ENCODE results near the gene SERPINE1. TPM values are rescaled to one million over a fixed set of nuclear protein-coding genes. Genes with fewer than 3 reads are reported as not detected.
"Not testable (repeated sequence)": the region's sequence is repeated elsewhere in the genome, so short reads cannot be mapped to it uniquely, and the experiment has no call there.

The SERPINE1 gene
- 1 to 10 TPM in 3 of 4 donors, under 1 TPM in 1; 0.92 to 5.3 (median 1.2) TPM for polyA plus RNA-seq (ENCODE audit: insufficient read length in 4 of 4)

- peak; percentile 69 to 84 (median 78) for DNase-seq (ENCODE audit: low read depth in 4 of 4, low spot score in 3 of 4)
Measured at GRCh38 chr7:101126651-101127459, at the start of gene SERPINE1. Gene SERPINE1, plus strand, starts transcription at chr7:101127104. Its CDS starts 1,290 bp downstream, at chr7:101128394.

- no peak for DNase-seq (ENCODE audit: low read depth in 4 of 4, low spot score in 3 of 4)
Measured at GRCh38 chr7:101077303-101078086, 49.4 kb upstream of the SERPINE1 start.

GRCh38 chr7:101081432-101081831 lies 45.5 kb upstream of the SERPINE1 start:
- no peak for DNase-seq (ENCODE audit: low read depth in 4 of 4, low spot score in 3 of 4)

- no peak for DNase-seq (ENCODE audit: low read depth in 4 of 4, low spot score in 3 of 4)
Measured at GRCh38 chr7:101084865-101085161, 42.1 kb upstream of the SERPINE1 start.

GRCh38 chr7:101085162-101085964 lies 41.5 kb upstream of the SERPINE1 start, which contains the start of gene TRIM56:
Gene TRIM56, plus strand, starts transcription at chr7:101085481. Its CDS starts 1,832 bp downstream, at chr7:101087313.
- DNase-seq (ENCODE audit: low read depth in 4 of 4, low spot score in 3 of 4) = peak in 2 of 4 donors; percentile 61 to 64

GRCh38 chr7:101087334-101088068 lies 39.4 kb upstream of the SERPINE1 start:
- DNase-seq (ENCODE audit: low read depth in 4 of 4, low spot score in 3 of 4) = no peak

GRCh38 chr7:101088069-101088425 lies 38.9 kb upstream of the SERPINE1 start:
- no peak for DNase-seq (ENCODE audit: low read depth in 4 of 4, low spot score in 3 of 4)

GRCh38 chr7:101088858-101089529 lies 37.9 kb upstream of the SERPINE1 start:
- no peak for DNase-seq (ENCODE audit: low read depth in 4 of 4, low spot score in 3 of 4)

- no peak for DNase-seq (ENCODE audit: low read depth in 4 of 4, low spot score in 3 of 4)
Measured at GRCh38 chr7:101089876-101090275, 37.0 kb upstream of the SERPINE1 start.

GRCh38 chr7:101092266-101092905 lies 34.5 kb upstream of the SERPINE1 start:
- not testable (repeated sequence) for DNase-seq (ENCODE audit: low read depth in 4 of 4, low spot score in 3 of 4)

- DNase-seq (ENCODE audit: low read depth in 4 of 4, low spot score in 3 of 4) = no peak
Measured at GRCh38 chr7:101093906-101094305, 33.0 kb upstream of the SERPINE1 start.

GRCh38 chr7:101094376-101094775 lies 32.5 kb upstream of the SERPINE1 start:
- DNase-seq (ENCODE audit: low read depth in 4 of 4, low spot score in 3 of 4) = no peak

GRCh38 chr7:101094791-101095375 lies 32.0 kb upstream of the SERPINE1 start:
- DNase-seq (ENCODE audit: low read depth in 4 of 4, low spot score in 3 of 4) = no peak

- DNase-seq (ENCODE audit: low read depth in 4 of 4, low spot score in 3 of 4) = no peak
Measured at GRCh38 chr7:101096331-101096956, 30.5 kb upstream of the SERPINE1 start.

- DNase-seq (ENCODE audit: low read depth in 4 of 4, low spot score in 3 of 4) = no peak
Measured at GRCh38 chr7:101096957-101097347, 30.0 kb upstream of the SERPINE1 start.

- no peak for DNase-seq (ENCODE audit: low read depth in 4 of 4, low spot score in 3 of 4)
Measured at GRCh38 chr7:101097561-101097960, 29.3 kb upstream of the SERPINE1 start.

GRCh38 chr7:101099969-101100781 lies 26.7 kb upstream of the SERPINE1 start:
- DNase-seq (ENCODE audit: low read depth in 4 of 4, low spot score in 3 of 4) = no peak
